GM21381 (cell line): ENCODE results near the gene LIN7C.

Experiments
- ATAC-seq: cut with Tn5 transposase; IDR thresholded peaks from one replicate; pipeline ENCODE4 v1.9.1; 2021; ENCODE audit warnings: mild to moderate bottlenecking, moderate library complexity; ENCODE audit not compliant: unreplicated experiment

The LIN7C gene

DNA sequence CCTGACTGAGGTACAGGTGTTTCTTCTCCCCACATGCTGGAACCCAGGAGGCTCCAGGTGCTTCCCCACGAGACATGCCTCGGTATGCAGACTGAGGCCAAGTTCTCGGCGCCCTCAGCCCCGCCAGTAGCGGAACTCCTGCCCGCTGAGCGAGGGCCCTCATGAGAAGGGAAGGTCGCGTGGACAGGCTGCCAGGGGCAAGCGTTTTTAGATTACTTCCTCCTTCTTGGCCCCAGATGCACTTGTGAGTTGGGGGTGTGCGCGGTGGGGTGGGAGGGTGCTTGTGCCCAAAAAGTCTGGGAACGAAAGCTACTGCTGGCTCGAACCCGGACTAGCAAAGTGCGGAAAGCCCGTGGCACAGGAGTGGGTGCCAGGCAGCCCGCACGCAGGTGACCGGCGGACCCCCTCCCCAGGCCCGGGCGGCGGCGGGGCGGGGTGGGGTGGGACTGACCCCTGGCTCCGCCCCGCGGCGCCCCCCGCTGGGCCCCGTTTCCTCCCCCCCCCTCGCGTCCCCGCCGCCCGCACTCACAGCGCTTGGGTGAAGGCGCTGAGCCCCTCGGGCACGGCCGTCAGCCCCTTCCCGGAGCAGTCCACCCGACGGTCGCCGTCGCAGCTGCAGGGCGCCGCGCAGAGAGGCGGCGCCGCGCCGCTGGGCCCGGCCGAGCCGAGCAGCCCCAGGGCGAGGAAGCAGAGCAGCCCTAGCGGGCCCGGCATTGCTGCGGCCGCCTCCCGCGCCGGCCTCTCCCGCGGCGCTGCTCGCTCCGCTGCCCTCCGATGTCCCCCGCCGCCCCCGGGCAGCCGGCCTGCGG, 34.8 kb downstream of the LIN7C start:
- peak; percentile 46 for ATAC-seq

DNA sequence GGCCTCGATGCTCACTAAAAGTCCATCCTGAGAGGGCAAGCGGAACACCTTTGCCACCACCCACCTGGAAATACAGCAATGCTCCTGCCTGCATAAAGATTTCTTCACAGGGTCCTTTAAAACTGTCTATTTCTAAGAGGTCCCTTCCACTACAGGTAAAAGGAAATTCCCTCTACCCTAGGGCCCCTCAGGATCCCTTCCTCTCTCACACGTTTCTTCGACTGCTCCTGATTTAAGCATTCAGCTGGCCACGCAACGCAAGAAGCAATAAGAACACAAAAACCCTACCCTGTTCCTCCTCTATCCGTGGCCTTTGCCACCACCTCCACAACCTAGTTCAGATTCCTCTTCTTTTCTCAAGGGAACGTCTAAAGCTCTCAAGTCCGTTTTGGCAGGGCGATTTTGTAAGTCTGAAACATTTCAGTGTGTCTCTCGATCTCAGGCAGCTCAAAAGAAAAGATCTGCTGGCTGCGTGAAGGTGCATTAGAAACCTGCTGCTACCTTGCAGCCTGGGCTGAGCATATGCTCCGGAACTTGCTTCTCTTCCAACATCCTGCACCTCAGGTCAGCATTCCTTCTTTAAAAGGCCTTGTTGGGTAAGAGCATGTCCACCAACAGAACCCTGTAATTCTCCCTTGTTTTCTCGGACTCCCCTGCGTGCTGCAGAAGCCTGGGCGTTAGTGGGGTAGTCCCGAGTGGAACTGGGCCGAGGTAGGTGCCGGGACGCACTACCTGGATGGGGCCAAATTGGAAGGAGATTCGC, 35.6 kb downstream of the LIN7C start:
- no peak for ATAC-seq

GRCh38 chr11:27470166-27470565, 36.4 kb downstream of the LIN7C start:
- ATAC-seq, result no peak

- no peak for ATAC-seq
Measured at GRCh38 chr11:27468995-27469695, 37.4 kb downstream of the LIN7C start.

DNA sequence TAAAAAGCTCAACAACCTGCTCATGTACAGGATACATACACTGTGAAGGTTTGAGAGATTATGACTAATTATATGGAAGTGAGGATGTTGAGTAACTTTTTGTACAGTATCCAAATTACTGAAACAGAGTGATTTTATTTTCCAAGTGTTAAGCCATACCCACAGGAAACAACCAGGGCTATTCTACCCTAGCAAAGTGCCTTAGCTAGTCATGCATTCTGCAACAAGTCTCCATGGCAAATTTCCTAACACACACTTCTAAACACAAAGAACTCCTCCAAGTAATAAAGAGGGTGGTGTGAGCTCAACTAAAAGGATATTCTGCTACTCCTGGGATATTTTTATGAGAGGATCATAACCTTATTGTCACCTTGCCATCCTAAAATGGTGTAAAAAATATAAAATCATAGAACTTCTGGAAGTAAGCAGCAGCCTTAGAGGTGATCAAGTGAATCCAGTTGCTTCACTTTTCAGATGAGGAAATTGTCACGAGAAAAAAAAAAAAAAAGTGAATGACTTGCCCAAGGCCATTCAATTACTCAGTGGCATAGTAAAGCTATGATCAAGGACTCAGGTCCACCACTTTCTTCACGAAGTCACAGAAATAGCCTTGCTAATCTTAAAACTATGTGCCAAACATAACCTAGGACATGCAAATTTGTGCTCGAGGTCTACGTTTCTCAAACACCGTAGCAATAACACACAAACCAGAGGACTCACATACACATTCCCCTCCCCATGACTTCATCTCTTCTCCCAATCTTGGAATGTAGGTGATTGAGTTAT, 38.2 kb downstream of the LIN7C start:
- ATAC-seq, result no peak

DNA sequence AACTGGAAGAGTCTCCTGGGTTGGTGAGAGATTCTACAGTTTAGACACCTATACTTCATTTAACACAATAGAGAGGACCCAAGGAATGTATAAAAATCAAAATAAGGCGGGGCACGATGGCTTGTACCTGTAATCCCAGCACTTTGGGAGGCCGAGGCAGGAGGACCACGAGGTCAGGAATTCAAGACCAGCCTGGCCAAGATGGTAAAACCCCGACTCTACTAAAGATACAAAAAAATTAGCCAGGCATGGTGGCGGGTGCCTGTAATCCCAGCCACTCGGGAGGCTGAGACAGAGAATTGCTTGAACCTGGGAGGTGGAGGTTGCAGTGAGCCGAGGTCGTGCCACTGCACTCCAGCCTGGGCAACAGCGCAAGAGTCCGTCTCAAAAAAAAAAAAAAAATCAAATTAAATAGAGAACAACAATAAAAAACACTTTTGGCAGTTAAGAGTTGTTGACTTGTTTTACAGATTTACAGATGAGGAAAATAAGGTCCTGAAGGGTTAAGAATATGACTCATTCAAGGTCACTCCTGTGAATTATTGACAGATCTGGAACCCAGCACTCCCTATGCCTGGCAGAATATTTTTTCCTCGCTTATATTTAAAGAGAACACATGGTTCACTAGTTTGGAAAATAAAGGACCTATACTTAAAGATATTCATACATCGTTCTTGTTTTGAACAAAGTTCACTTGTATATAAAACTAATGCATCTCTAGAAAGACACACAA, 39.2 kb downstream of the LIN7C start:
- no peak for ATAC-seq

GRCh38 chr11:27466363-27466762, 40.2 kb downstream of the LIN7C start:
- no peak for ATAC-seq

DNA sequence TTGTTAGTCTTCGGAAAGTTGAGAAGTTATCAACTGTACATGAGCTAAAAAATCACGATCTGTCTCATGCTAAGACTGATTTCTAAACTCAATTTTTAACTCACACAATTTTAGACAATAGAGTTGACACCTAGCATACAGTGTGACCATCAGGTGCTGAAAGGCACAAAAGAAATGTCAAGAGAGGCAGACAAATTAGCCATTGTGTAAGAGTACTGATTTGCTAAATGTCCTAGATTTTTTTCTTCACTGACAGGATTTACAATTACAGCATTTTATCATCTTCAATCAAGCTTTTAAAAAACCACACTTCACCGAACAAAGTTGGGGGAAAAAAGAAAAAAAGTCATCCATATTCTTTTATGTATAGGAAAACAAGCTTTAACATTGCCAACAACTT, 40.9 kb downstream of the LIN7C start:
- no peak for ATAC-seq

DNA sequence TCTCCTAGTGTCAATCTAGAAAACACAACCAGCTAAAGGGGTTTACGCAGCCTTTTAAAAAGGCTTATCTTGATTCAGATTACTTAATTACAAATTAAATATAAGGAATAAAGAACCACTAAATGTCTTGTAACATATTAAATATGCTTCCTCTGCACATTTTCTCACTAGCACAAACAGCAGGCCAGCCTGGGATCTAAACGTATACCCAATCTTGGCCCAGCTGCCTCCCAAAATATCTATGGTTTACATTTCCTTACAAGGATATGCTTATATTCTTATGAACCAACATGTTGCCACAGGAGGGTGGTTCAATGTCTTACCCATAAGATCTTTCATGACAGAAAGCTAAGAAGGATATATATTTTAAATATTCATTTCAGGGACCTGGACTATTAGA, 41.7 kb downstream of the LIN7C start:
- no peak for ATAC-seq

DNA sequence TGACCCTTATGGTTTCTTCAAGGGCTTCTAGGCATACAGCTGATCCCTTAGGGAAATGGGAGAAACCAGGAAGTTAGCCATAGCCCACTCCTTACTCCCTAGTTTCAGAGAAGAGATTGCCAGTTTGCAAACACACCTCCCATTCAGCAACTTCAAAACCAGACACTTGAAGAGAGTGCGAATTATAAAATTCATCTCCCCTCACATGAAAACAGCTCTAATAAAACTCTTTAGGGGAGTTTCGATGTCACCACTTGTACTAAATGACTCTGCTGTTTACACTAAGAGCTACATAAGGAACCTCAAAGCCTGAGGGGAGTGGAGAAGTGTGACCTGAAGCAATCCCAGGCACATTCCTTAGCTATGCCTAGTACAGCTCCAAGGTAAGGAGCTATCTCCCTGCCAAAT, 42.3 kb downstream of the LIN7C start:
- ATAC-seq, result no peak

DNA sequence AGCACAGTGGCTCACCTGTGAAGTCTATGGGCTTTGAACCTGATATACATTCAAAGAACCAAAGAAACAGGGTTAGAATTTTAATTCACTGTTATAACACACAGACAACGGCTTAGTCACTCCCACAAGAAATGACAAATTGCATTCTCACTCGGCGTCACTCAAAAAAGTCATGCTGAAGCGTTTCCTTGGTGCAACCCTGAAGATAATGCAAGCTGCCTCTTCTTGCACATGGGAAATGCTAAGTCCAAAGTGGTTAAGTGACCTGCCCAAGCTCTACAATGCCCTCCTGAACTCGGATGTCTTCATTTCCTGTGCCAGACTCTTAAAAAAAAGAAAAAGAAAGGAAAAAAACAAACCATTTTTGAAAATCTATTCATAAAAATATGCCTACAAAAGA, 44.0 kb downstream of the LIN7C start:
- no peak for ATAC-seq

GRCh38 chr11:27460158-27460978, 46.2 kb downstream of the LIN7C start:
- ATAC-seq, result no peak

- ATAC-seq, result no peak
Measured at GRCh38 chr11:27459191-27459590, 47.4 kb downstream of the LIN7C start.

DNA sequence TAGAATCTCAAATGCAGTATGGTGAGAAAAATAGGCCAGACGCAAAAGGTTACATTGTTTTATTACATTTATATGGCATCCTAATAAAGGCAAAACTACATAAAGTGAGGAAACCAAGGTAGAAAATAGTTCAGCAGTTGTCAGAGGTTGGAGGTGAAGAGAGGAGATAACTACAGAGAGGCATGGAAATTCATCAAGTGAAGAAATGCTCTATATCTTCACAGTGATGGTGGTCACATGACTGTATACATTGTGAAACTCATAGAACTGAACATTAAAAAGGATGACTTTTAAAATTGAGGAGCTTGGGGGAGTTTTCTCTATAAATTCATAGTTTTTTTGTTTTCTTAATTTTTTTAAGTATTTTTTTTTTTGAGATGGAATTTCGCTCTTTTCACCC, 48.4 kb downstream of the LIN7C start:
- ATAC-seq, result no peak

DNA sequence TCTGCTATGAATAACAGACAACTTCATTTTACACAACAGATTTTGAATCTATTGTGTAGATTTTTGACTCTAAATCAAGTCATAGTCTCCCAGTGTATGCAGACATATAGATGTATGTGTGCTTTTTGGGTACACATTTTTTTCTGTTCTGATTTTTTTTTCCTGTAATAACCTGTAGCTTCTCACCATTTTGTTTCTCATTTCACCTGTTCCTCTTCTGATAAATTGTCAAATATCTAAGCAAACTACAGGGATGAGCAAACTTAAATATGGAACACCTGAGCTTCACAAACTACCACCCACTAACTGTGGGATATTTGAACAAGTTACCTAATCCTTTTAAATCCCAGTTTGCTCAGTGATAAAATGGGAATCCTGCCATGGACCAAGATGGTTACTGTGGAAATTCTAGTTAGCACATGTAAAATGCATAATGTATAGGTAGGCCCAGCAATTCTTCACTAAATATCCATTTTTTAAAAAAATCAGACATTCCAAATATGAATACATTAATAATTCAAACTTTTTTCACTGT, 49.7 kb downstream of the LIN7C start:
- no peak for ATAC-seq

GRCh38 chr11:27456140-27456794, 50.3 kb downstream of the LIN7C start:
- no peak for ATAC-seq

GRCh38 chr11:27455667-27456066, 50.9 kb downstream of the LIN7C start:
- no peak for ATAC-seq

DNA sequence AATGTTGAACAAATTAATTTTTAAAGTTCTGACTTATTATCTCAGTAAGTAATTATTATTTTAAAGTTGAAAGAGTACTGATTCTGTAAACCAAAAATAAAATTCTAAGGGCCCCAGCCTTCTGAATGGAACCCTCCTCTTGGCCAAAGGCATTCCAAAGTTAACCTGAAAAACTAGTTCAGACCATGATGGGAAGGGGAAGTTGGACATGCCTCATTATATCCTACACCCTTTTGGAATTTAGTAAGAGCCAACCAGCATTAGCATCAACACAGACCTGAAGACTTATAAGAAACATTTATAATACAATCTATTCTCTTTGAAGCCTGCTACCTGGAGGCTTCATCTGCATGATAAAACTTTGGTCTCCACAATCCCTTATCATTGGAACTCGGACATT, 52.9 kb downstream of the LIN7C start:
- no peak for ATAC-seq

- ATAC-seq, result no peak
Measured at GRCh38 chr11:27452147-27452546, 54.4 kb downstream of the LIN7C start.
